ENCODE results near the gene CPNE6.

CPNE6 gene

GRCh38 chr14:24072436-24072835 lies 1.1 kb downstream of the CPNE6 start:
- Histone ChIP-seq H3K9me3 (no peaks in the 10 kb centered on the region), H3K4me3 (ENCODE audit: low read depth, low read length) (no peak overlapping the region), H3K4me1 (no peaks in the 10 kb centered on the region), H3K27me3 (no peaks in the 10 kb centered on the region), H3K36me3 (no peaks in the 10 kb centered on the region)
- DNase-seq = no peak
- no peak for TF ChIP-seq CTCF (IDR thresholded peaks at IDR 0.05; ENCODE audit: low read depth, low read length)

DNA sequence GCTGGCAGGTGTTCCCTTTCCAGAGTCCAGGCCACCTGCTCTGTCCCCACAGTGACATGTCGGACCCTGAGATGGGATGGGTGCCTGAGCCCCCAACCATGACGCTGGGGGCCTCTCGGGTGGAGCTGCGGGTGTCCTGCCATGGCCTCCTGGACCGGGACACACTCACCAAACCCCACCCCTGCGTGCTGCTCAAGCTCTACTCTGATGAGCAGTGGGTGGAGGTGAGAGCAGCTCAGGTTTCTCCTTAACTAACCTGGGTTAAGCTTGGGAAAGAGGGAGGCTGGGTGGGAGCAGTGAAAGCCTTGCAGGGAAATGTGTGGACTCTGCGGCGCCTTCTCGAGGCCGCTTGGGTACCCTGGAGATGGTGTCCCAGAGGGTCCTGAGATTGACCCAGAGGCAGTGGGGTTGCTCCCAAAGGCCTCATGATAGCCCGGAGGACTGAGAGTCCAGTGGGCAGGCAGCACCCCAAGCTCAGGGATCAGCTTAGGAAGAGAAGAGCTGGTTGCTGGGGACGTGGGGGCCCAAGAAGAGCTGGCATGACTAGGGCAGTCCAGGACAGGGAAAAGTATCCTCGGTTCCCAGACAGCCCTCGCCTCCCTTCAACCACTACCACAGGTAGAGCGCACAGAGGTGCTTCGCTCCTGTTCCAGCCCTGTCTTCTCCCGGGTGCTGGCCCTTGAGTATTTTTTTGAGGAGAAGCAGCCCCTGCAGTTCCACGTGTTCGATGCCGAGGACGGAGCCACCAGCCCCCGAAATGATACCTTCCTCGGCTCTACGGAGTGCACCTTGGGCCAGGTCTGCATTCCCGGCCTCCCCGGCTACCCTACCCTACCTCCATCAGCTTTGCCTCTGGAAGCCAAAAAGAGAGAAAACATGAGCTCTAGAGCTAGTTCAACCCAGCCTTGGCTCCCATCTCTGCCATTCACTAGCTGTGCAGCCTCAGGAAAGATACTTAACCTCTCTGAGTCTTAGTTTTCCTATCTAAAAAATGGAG lies 1.8 kb downstream of the CPNE6 start:
- Histone ChIP-seq H3K4me1 (no peaks in the 10 kb centered on the region), H3K27me3 (no peaks in the 10 kb centered on the region)

DNA sequence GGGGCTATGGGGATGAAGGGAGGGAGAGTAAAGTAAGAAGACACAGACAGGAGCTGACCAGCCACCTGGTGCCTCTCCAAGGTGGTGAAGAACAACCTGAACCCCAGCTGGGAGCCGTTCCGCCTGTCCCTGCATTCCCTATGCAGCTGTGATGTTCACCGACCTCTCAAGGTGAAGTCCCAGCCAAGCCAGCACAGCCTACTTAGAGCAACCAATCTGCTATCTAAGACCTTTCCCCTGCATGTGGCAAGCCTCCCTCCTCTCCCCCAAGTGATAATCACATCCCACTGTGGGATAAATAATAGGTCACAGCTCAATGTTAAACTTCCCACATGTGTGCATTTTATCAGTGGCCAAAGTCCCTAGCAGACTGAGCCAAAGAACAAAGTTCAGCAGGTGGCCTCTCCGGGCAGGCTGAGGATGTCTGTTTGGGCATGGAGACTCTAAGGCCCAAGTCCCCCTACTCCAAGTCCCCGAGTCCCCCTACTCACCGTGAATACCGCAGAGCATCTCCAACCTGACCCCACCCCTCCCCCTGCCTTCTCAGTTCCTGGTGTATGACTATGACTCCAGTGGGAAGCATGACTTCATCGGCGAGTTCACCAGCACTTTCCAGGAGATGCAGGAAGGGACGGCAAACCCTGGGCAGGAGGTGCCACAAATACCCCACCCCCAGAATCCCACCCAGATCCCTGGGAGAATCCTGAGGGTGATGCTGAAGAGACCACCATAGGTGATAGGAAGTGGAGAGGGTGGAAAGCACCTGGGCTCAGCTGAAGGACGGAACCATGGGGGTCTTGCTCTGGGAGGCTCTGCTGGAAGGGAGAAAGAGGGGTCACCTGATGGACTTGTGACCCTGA lies 3.5 kb downstream of the CPNE6 start:
- no peaks in the 10 kb centered on the region for H3K9me3 ChIP-seq
- no peak overlapping the region for H3K4me3 ChIP-seq (ENCODE audit: low read depth, low read length)
- H3K27me3 ChIP-seq = no peaks in the 10 kb centered on the region
- H3K36me3 ChIP-seq = no peaks in the 10 kb centered on the region
- TF ChIP-seq CTCF (IDR thresholded peaks at IDR 0.05; ENCODE audit: low read depth, low read length) = no peak
- no peak for DNase-seq
- H3K4me1 ChIP-seq = peaks cover 8% of the 10 kb centered on the region

More for the DNA sequence above, 1.8 kb downstream of the CPNE6 start:
- DNase-seq = no peak
- TF ChIP-seq CTCF (IDR thresholded peaks at IDR 0.05; ENCODE audit: low read depth, low read length) = no peak
- H3K36me3 ChIP-seq = no peaks in the 10 kb centered on the region
- H3K4me3 ChIP-seq (ENCODE audit: low read depth, low read length) = no peak overlapping the region
- H3K9me3 ChIP-seq = no peaks in the 10 kb centered on the region

DNA sequence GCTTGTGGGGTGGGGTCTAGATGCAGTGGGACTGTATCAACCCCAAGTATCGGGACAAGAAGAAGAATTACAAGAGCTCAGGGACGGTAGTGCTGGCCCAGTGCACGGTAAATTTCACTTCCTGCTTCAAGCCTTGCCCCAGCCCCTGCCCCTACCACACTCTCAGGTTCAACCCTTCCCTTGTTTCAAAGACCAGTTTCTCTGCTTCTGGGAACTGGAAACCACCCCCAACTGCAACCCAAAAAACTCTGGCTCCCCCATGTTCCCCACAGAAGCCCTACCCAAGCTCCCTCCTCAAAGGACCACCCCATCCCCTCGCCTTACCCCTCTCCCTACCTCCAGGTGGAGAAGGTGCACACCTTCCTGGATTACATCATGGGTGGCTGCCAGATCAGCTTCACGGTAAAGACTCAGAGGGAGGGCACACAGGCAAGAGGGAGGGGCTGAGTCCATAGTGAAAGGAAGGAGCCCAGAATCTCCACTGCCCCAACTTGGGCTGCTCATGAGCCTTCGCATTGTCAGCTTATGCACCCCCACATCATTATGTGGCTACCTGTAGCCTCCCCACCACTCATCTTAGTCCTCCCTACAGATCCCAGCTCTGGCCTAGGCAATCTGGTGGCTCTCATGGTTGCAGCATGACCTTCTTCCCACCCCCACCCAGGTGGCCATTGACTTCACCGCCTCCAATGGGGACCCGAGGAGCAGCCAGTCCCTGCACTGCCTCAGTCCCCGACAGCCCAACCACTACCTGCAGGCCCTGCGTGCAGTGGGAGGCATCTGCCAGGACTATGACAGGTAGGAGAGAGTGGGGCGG lies 4.3 kb downstream of the CPNE6 start:
- H3K27me3 ChIP-seq = no peaks in the 10 kb centered on the region
- H3K9me3 ChIP-seq = no peaks in the 10 kb centered on the region
- no peak for TF ChIP-seq CTCF (IDR thresholded peaks at IDR 0.05; ENCODE audit: low read depth, low read length)

GRCh38 chr14:24076302-24076601 lies 4.9 kb downstream of the CPNE6 start:
- H3K4me3 ChIP-seq (ENCODE audit: low read depth, low read length) = no peak overlapping the region
- no peaks in the 10 kb centered on the region for H3K9me3 ChIP-seq
- DNase-seq = no peak
- peaks cover 17% of the 10 kb centered on the region for H3K4me1 ChIP-seq
- H3K27me3 ChIP-seq = no peaks in the 10 kb centered on the region
- H3K36me3 ChIP-seq = no peaks in the 10 kb centered on the region
- TF ChIP-seq CTCF (IDR thresholded peaks at IDR 0.05; ENCODE audit: low read depth, low read length) = no peak

More for the DNA sequence above, 4.3 kb downstream of the CPNE6 start:
- no peak for DNase-seq
- peaks cover 15% of the 10 kb centered on the region for H3K4me1 ChIP-seq
- no peaks in the 10 kb centered on the region for H3K36me3 ChIP-seq
- no peak overlapping the region for H3K4me3 ChIP-seq (ENCODE audit: low read depth, low read length)
